Raji (cell line): ENCODE data around the gene MEFV.

Source experiments
- POLR2A ChIP-seq: IDR thresholded peaks from 2 replicates; pipeline ENCODE4 v1.6.1; 2011; ENCODE audit warnings: low read depth, low read length, control low read depth; ENCODE audit not compliant: insufficient read depth

The MEFV gene

GRCh38 chr16:3256146-3256865, at the start of gene MEFV:
Gene MEFV, minus strand, starts transcription at chr16:3256633. Its CDS starts 46 bp downstream, at chr16:3256587.
- TF ChIP-seq POLR2A: no peak

DNA sequence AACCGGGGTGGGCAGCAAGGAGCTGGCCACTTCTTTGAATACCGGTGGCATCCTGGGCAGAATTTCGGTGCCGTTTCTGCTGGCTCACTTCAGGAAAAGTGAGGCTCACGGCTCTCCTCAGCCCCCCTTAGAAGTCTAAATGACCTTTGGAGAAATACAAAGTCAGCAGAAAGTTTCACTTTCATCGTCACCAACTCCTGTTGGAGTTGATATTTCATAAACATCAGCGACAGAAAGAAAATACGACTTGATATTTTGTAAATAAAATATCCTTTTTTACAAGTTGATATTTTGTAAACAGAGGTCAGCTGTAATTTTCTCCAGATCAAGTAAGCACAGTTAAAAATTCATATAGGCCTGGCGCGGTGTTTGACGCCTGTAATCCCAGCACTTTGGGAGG, 49.6 kb upstream of the MEFV start:
- TF ChIP-seq POLR2A: no peak

DNA sequence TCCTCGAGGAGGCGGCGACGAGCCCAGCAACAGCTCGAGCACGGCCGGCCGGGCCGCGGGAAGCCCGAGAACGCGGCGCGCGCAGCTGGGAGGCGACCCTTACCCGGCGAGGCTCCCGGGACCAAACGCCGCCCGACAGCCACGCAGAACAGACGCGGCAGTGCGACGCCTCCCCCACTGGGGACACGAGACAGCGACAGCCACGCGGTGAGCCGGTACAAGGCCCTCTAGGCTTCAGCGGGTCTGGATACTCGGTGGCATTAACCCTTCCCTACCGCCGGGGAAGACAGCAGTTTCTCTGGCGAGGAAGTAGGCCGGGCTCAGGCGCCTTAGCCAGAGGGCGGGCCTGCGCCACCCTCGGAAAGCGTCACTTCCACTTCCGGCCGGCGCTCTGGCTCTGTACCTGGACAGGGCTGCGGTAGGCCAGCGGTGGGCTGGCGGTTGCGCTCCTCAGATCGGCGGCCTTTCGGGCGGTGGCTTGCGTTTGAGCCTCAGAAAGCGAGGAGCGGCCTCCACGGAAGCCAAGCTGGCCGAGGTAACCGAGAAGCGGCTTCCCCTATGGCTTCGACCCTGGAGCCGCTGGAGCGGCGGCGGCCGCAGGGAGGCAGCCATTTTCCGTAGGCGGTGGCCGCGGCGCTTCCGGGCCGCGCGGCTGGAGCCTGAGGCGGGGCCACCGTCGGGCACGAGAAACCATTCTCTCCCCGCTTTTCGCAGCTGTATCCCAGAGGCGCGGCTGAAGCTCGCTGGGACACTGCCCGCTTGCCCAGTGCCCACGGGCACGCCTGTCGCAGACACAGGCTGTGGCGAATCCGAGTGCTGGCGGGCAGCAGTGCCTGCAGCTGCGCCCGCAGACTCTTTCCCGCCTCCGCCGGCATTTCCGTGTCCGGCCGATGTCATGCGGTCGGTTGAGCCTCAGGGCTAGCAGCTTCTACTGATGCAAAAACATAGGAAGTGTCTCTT, 49.0 kb upstream of the MEFV start, which contains the start of the genes TIGD7 and ZNF75A:
Gene TIGD7 (minus strand): TSS at position 322 of the 960 bp plus-strand sequence. CDS start 4,816 bp downstream, outside the sequence.
Gene ZNF75A (plus strand): TSS at position 389 of the 960 bp plus-strand sequence. CDS start 2,932 bp downstream, outside the sequence.
- TF ChIP-seq POLR2A: no peak

DNA sequence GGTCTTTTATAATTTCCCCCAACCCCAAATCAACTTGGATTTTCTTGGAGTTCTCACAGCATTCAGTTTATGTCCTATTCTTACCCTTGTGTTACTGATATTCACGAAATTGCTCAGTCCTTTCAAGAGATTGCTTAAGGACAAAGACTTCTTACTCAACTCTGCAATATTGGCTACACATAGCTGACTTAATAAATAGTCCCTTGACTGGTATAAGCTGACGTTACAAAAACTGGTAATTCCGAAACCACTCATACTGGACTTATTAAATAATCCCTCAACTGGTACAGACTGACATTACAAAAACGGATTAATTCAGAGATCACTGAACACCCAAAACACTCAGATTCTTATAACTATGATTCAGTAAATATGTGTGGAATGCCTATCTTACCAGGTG, 47.9 kb upstream of the MEFV start:
- TF ChIP-seq POLR2A: no peak

- no peak for TF ChIP-seq POLR2A
Observed at GRCh38 chr16:3295783-3296182, 39.4 kb upstream of the MEFV start.

DNA sequence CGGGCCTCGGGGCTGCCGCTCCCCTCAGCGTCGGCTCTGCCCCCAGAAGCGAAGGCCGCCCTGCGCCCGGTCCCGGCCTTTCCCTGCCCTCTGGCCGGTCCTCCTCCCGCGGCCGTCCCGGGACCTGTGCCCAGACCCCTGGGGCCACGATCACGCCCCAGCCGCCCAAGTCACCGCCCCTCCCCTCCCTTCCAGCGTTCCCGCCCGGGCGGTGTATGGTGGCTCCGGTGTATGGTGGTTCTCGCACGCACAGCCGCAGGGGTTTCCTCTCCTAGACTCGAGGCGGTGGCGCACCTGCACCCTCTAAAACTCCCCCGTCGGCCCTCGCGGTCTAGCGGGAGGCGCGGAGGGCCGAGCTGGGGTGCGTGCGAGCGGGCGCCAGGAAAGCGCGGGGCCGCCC, 38.8 kb upstream of the MEFV start:
- TF ChIP-seq POLR2A: no peak

DNA sequence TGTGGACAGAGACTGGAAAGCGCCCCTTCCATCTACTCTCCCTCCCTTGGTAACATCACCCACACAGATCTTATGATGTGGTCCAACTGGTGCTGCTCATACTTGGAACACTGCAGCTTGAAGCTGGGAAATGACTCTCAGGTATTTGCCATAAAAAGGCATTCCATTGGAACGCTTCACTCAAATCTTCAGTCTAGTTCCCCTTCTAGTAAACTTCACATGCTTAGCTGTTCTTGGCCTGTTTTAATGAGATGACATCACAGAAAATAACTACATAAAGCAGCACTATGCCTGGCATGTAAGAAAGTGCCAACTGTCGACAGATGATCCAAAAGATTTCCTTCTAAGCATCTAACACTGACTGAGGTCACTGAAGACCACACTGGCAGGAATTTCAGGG, 36.2 kb upstream of the MEFV start:
- TF ChIP-seq POLR2A: no peak

- TF ChIP-seq POLR2A: no peak
Observed at GRCh38 chr16:3289998-3290673, 33.7 kb upstream of the MEFV start.

DNA sequence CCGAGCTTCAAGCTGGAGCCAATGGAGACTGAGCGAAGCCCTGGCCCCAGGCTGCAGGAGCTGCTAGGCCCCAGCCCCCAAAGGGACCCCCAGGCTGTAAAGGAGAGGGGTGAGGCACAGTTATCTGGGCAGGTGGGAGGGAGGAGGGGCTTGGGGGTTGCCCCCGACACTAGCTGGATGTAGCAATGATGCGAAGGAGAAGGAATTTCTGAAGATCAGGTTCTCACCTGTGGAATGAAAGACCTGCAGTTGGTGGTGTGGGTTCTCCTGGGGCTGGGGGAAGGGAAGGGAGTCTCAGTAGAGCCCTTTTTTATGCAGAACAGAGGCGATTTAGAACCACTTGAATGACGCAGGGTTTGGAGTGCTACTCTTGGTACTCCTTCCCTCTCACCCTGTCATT, 28.7 kb upstream of the MEFV start:
- TF ChIP-seq POLR2A: no peak

GRCh38 chr16:3283543-3284447, 27.4 kb upstream of the MEFV start:
- no peak for TF ChIP-seq POLR2A

DNA sequence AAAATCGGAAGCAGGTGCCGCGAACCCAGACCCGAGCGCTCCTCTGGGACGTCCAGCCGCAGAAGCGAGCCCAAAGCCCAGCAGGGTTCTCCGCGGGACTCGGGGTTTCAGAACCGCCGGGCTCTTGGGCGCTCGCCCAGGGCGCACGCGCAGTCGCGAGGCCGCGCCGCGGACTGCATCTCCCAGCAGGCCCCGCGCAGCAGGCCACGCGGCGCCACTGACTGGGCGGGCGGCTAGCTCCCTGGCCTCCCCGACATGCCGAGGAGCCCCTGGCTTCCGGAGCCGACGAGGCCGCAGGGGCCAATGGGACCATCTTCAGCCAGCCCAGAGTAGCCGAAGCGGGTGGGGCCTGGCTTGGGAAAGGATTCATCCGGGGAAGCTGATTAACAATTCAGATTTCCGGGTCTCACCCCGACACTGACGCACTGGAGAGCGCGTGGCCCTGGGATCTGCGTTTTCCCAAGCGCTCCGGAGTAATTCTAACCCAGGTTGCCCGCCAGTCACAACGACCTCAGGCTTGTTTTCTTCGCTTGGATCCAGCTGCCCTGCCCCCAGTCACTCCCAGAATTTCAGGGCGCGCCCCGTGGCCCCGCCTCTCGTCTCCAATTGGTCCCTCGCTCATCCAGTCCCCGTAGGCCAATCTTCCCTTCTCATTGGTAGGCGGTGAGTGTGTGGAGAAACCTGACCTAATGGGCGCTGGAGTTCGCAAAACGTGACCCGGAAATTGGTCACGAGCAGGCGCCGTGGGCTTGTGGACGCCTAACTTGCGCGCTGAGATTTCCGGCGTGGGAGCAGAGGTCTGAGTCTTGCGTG, 26.5 kb upstream of the MEFV start, which contains the start of gene ZNF263:
Gene ZNF263 (plus strand): TSS at position 762 of the 813 bp plus-strand sequence. CDS start 328 bp downstream, outside the sequence.
- peak; percentile 81 for TF ChIP-seq POLR2A

DNA sequence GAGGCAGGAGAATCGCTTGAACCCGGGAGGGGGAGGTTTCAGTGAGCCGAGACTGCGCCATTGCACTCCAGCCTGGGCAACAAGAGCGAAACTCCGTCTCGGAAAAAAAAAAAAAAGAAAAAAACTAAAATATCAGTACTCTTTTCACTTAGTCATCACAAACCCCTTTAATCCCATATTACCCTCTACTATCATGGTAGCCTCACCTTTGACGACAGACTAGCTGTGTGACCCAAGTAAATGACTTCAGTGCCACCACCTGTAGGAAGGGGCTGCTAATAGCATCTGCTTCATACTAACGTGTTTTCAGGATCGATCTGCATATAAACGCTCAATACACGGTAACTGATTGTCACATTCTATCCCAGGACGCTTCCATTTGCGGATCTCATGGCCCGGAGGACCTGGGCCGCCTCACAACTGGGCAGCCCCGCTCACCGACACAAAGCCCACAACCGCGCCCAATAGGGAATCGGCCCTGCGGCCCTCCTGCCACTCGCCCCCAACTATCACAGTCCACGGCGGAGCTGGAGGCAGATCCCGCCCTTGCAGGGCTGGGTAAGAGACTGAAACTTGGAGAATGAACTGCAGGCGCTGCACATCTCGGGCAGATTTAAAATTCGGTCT, 25.8 kb upstream of the MEFV start:
- no peak for TF ChIP-seq POLR2A
